Activated T-cell treated with anti-CD3 and anti-CD28 coated beads, Interleukin-2, amount 50 U/mL, for 72 hours (primary cell): Measurements from ENCODE around the gene EIF2B1. TPM values are rescaled to one million over a fixed set of nuclear protein-coding genes. Genes with fewer than 3 reads are reported as not detected.

ENCODE experiments used
- ATAC-seq, 2 donors: fragments of 150-1000 bp; cut with Tn5 transposase; replicated peaks in 1 of 2; 2 replicates each; pipeline ENCODE4 v1.10.0; 2021; ENCODE audit warnings: moderate library complexity in 2 of 2, mild to moderate bottlenecking in 1 of 2
- DNase-seq, 2 donors: peaks; one replicate each; pipeline ENCODE4 v3.0.0; 2021 to 2022; ENCODE audit warnings: mixed read lengths in 1 of 2
- H3K27ac Mint-ChIP-seq: one replicate; pipeline ENCODE4 v1.8.0; 2022; ENCODE audit warnings: mild to moderate bottlenecking, moderate library complexity, mixed read lengths
- H3K27me3 Mint-ChIP-seq: one replicate; pipeline ENCODE4 v1.8.0; 2022; ENCODE audit warnings: low read depth, mixed read lengths
- H3K36me3 Mint-ChIP-seq, 2 donors: one replicate each; pipeline ENCODE4 v1.8.0; 2022; ENCODE audit warnings: mixed read lengths in 2 of 2, mild to moderate bottlenecking in 1 of 2; ENCODE audit not compliant: insufficient read depth in 2 of 2
- H3K4me1 Mint-ChIP-seq: one replicate; pipeline ENCODE4 v1.8.0; 2022; ENCODE audit warnings: low read depth, mixed read lengths
- H3K4me3 Mint-ChIP-seq, 2 donors: one replicate each; pipeline ENCODE4 v1.8.0; 2022; ENCODE audit warnings: mild to moderate bottlenecking in 2 of 2, mixed read lengths in 2 of 2, moderate library complexity in 2 of 2
- H3K9me3 Mint-ChIP-seq, 2 donors: one replicate each; pipeline ENCODE4 v1.8.0; 2022; ENCODE audit warnings: mixed read lengths in 2 of 2
- total RNA-seq, 2 donors: library from RNA; stranded (reverse); gene quantifications; one replicate each; pipeline ENCODE4 v1.2.3, GENCODE V29; 2022

Gene EIF2B1
- 10 to 100 TPM; 58.1 to 76.7 TPM for total RNA-seq

DNA sequence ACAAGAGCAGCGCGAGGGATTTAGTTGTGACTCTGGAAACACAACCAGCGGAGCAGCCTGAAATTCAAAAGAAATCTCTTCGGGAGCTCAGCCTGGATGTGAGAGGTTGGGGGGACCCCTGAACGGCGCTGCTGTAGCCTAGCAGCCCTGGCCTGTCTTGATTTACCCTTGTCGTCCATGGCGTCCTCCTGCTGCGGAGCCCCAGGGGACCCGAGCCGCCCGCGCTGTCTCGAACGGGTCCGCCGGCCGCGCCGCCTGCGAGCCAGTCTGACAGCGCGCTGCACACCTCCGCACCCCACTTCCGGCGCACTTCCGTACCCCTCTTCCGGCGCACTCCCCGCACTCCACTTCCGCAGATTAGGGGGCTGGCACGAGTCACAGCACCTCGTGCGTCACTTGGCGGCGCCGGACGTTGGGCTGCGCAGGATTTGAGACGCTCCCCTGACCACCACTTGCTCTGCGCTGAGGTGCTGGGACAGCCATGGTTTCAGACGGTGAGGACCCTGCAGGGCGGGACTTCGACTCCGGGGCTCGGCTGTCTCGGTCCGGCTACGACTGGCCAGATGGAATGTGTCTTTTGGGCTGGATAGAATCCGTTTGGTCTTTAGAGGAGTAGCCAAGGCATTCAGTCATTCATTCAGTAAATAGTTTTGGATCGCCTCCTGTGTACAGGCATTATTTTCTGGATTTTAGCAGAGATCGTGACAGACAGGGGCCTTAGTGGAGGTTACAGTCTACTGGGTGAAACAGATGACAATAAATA, at the start of gene EIF2B1, which contains the start of gene GTF2H3:
Gene EIF2B1, minus strand, starts transcription at position 308 of the 763 bp plus-strand sequence. Its CDS starts 129 bp downstream, at position 179.
Gene GTF2H3, plus strand, starts transcription at position 451 of the 763 bp plus-strand sequence. Its CDS starts 31 bp downstream, at position 482.
- H3K4me1 Mint-ChIP-seq: peaks cover 41% of the 10 kb centered on the region
- H3K27ac Mint-ChIP-seq: peak within 1 kb of the TSS; percentile 98
- DNase-seq: peak; percentile 97 to 98
- peak; percentile 99 for ATAC-seq
- no peaks in the 10 kb centered on the region for H3K9me3 Mint-ChIP-seq
- H3K27me3 Mint-ChIP-seq: no peaks in the 10 kb centered on the region
- H3K36me3 Mint-ChIP-seq: peaks cover 16 to 20% of the 10 kb centered on the region in 2 donors
- H3K4me3 Mint-ChIP-seq: peak within 1 kb of the TSS; percentile 95 to 99

DNA sequence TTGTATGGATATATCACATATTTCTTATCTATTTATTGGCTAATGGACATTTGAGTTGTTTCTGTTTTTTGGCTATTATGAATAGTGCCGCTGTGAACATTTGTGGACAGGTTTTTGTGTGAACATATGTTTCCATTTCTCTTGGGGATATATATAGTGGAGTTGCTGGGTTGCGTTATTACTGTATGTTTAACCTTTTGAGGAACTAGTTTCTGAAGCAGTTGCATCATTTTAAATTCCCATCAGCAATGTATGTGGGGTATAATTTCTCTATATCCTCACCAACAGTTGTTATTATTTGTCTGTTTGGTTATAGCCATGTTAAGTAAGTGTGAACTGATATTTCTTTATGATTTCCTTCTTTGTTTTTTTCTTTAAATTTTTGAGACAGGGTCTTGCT, 48.1 kb upstream of the EIF2B1 start:
- H3K27me3 Mint-ChIP-seq: no peaks in the 10 kb centered on the region
- ATAC-seq (no peak), DNase-seq (no peak)
- peak overlapping the region; percentile 11 for H3K27ac Mint-ChIP-seq
- no peak overlapping the region for H3K4me3 Mint-ChIP-seq
- peaks cover 1 to 2% of the 10 kb centered on the region in 2 donors for H3K36me3 Mint-ChIP-seq
- no peaks in the 10 kb centered on the region for H3K9me3 Mint-ChIP-seq
- peaks cover 8% of the 10 kb centered on the region for H3K4me1 Mint-ChIP-seq

DNA sequence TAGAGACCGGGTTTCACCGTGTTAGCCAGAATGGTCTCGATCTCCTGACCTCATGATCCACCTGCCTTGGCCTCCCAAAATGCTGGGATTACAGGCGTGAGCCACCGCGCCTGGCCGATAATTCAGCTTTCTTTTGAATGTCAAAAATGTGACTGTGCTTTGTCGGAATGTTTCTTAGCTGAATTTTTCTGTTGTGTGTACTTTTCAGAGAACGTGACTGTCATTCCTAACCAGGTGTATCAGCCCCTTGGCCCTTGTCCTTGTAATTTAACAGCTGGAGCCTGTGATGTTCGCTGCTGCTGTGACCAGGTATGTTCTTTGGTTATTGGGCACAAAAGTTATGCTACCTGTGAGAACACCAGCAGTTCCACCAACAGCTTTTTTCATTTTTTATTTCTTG, 45.5 kb upstream of the EIF2B1 start:
- ATAC-seq (no peak), DNase-seq (no peak)
- Mint-ChIP-seq H3K27ac (no peak overlapping the region), H3K4me1 (peaks cover 8% of the 10 kb centered on the region), H3K36me3 (peaks cover 1 to 2% of the 10 kb centered on the region in 2 donors), H3K4me3 (no peak overlapping the region), H3K27me3 (no peaks in the 10 kb centered on the region), H3K9me3 (no peaks in the 10 kb centered on the region)

DNA sequence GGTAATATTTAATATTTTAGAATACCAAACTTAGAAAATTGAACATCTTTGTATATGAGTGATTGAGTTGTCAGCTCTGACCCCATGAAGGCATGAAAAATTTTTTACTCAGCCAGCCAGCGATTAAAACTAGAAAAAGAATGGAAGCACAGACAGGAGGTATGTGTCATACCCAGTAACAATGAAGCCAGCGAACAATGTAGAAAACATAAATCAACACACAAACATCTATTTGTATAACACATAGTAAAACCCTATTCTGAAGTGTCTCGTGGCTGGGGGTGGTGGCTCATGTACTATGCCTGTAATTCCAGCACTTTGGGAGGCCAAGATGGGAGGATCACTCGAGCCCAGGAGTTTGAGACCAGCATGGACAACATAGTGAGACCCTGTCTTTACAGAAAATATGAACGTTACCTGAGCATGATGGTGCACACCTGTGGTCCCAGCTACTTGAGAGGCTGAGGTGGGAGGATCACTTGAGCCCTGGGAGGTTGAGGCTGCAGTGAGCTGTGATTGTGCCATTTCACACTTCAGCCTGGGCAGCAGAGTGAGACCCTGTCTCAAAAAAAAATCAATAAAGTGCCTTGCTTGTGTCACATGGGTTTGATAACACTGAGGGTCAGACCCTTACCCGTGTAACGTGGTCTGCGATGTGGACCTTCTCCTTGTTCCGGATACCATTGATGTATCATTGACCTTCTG, 43.3 kb upstream of the EIF2B1 start:
- no peak for DNase-seq
- Mint-ChIP-seq H3K4me3 (no peak overlapping the region), H3K9me3 (no peaks in the 10 kb centered on the region)

DNA sequence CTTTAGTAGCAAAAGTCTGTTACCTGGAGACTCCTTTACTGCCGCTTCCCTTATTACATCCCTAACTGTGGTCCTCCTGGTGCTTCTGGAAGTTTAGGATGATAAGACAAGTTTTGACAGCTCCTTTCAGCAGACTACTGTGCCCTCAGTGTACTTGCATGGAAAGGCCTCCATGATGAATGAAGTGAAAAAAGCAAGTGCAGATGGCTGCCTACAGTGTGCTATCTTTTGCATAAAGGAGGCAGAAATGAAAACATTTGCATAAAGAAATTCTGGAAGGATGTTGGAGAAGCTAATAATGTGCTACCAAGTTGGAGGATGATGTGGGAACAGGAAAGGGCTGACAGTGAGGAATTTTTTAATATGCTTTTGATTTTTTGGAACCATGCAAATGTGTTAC, 42.0 kb upstream of the EIF2B1 start:
- H3K27ac Mint-ChIP-seq: no peak overlapping the region
- H3K4me1 Mint-ChIP-seq: peaks cover 11% of the 10 kb centered on the region
- ATAC-seq: no peak
- H3K9me3 Mint-ChIP-seq: no peaks in the 10 kb centered on the region
- H3K4me3 Mint-ChIP-seq: no peak overlapping the region
- no peak for DNase-seq
- no peaks in the 10 kb centered on the region for H3K36me3 Mint-ChIP-seq
- H3K27me3 Mint-ChIP-seq: no peaks in the 10 kb centered on the region

More for the DNA sequence above, 43.3 kb upstream of the EIF2B1 start:
- H3K4me1 Mint-ChIP-seq: peaks cover 7% of the 10 kb centered on the region
- H3K36me3 Mint-ChIP-seq: peaks cover 1 to 2% of the 10 kb centered on the region in 2 donors
- H3K27ac Mint-ChIP-seq: no peak overlapping the region
- H3K27me3 Mint-ChIP-seq: no peaks in the 10 kb centered on the region
- ATAC-seq: no peak

DNA sequence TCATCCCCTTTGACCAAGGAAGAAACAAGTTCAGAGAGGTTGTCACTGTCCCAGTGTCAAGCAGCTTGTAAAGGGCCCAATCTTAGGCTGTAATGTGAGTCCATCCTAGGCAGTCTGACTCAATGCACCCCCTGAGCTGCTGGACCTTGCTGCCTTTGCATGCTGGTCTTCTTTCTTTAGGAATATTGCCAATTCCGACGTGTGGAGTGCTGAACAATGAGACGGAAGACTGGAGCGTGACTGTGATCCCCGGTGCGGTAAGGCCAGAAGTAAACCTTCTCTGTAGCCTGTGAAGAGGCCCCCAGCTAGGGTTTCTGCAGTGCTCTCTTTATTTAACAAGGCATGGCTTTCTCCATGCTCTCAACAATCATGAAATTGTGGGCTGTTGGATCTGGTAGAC, 38.4 kb upstream of the EIF2B1 start:
- no peak overlapping the region for H3K27ac Mint-ChIP-seq
- H3K4me1 Mint-ChIP-seq: peaks cover 11% of the 10 kb centered on the region
- DNase-seq (no peak), ATAC-seq (no peak)
- H3K9me3 Mint-ChIP-seq: no peaks in the 10 kb centered on the region
- no peaks in the 10 kb centered on the region for H3K27me3 Mint-ChIP-seq
- no peaks in the 10 kb centered on the region for H3K36me3 Mint-ChIP-seq
- H3K4me3 Mint-ChIP-seq: peak overlapping the region; percentile 90 to 91

DNA sequence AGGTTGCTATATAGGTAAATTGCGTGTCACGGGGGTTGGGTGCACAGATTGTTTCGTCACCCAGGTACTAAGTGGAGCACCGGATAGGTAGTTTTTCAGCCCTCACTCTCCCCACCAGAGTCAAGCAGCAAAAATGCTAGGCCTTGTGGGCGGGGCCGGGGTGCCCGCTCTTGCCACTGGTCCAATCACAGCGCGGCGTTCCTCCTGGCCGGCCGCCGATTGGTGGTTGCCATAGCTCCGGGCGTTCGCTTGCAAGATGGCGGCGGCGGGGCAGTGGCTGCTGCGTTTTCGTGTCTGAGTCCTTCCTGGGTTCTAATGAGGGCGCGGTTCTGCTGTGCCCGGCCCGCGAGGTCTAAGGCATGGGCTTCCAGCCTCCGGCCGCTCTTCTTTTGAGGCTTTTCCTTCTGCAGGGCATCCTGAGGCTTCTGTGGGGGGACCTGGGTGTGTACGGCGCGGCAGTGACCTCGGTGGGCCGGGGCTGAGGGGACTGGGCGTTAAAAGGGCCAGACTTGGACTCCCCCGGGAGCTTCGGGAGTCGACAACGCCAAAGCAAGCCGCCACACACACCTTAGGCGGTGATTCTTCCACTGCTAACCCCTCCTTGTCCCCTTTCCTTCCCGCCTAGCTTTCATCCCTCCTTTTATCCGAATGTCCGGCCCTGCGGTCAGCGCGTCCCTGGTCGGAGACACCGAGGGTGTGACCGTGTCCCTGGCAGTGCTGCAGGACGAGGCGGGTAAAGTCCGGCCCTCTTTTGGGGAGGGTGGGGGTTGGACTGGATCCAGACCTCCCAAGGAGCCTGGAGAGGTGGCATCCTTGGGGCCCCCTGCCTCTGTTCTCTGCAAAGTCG, 37.6 kb upstream of the EIF2B1 start, which contains the start of gene TCTN2:
Gene TCTN2, plus strand, starts transcription at position 232 of the 847 bp plus-strand sequence. Its CDS starts 128 bp downstream, at position 360.
- Mint-ChIP-seq H3K27me3 (no peaks in the 10 kb centered on the region), H3K9me3 (no peaks in the 10 kb centered on the region), H3K4me1 (peaks cover 11% of the 10 kb centered on the region), H3K27ac (peak within 1 kb of the TSS; percentile 60), H3K4me3 (peak within 1 kb of the TSS; percentile 90 to 91), H3K36me3 (no peaks in the 10 kb centered on the region)
- ATAC-seq: peak; percentile 100
- DNase-seq: peak; percentile 95 to 97

DNA sequence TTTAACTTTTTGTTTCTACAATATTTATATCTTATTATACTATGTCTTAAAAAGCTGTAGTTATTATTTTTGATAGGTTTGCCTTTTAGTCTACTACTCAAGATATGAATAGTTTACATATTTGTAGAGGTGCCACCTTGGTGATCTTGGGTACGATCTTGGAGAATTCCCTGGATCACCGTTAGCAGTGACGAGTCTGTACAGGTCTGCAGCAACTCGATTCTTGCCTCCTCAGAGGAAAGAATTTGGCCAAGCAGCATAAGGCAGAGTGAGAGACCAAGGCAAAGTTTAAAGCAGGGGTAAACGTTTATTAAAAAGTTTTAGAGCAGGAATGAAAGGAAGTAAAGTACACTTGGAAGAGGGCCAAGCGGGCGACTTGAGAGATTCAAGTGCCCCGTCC, 34.3 kb upstream of the EIF2B1 start:
- Mint-ChIP-seq H3K36me3 (peaks cover 3 to 6% of the 10 kb centered on the region in 2 donors), H3K27me3 (no peaks in the 10 kb centered on the region), H3K9me3 (no peaks in the 10 kb centered on the region), H3K4me3 (no peak overlapping the region), H3K4me1 (peaks cover 11% of the 10 kb centered on the region), H3K27ac (no peak overlapping the region)
- ATAC-seq: no peak
- no peak for DNase-seq

DNA sequence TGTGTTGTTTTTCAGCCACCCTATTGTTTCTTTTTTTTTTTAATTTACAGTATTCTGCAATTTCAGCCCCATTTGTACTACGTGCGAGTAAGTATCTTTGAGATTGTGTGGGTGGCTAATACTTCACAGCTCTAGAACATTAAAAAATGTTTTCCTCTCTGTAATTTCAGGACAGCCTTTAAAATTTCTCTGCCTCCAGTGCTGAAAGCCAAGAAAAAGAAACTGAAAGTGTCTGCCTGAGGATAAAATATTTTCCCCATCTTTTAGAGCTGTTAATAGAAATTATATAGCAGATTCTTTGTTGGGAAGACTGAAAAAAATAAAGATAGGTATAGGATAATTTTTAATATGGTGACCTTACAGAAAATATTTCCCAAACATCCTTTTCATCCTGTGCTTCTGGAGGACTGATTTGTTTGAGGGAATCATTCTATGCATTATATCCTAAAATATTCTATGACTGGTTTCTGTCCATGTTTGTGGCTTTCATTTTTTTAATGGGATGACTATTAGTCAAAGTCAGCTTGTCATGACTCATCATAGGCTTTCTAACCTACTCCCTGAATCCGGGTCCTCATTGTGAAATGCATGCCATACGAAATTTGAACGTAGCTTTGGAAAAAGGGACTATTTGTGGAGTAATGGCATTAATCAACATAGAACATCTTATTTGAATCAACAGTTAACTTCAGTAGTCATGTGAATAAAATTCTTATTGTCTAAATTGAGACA, 26.7 kb upstream of the EIF2B1 start:
- ATAC-seq: no peak
- no peaks in the 10 kb centered on the region for H3K9me3 Mint-ChIP-seq
- no peak for DNase-seq
- peaks cover 5 to 20% of the 10 kb centered on the region in 2 donors for H3K36me3 Mint-ChIP-seq
- no peaks in the 10 kb centered on the region for H3K4me1 Mint-ChIP-seq
- peak overlapping the region in 1 of 2 donors; percentile 9 for H3K4me3 Mint-ChIP-seq
- no peaks in the 10 kb centered on the region for H3K27me3 Mint-ChIP-seq
- H3K27ac Mint-ChIP-seq: peak overlapping the region; percentile 55

DNA sequence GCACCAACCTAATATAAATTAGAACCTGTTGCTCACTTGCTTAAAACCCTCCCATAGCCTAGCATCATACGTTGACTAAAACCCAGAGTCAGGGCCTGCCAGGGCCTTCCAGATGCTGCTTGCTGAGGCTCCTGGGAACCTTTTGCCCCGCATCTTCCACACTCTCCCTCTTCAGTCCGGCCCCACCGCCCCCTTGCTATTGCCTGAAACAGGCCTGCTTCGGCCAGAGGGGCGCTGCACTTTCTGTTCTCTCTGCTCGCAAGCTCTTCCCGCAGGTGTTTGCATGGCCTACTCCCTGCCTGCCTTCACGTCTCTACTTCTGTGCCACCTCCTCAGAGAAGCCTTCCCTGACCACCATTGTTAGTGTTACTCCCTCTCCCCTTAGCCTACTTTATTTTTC, 23.7 kb upstream of the EIF2B1 start:
- H3K4me1 Mint-ChIP-seq: no peaks in the 10 kb centered on the region
- H3K4me3 Mint-ChIP-seq: no peak overlapping the region
- H3K27ac Mint-ChIP-seq: peak overlapping the region; percentile 47
- peaks cover 9 to 23% of the 10 kb centered on the region in 2 donors for H3K36me3 Mint-ChIP-seq
- no peak for DNase-seq
- no peaks in the 10 kb centered on the region for H3K27me3 Mint-ChIP-seq
- ATAC-seq: no peak
- H3K9me3 Mint-ChIP-seq: no peaks in the 10 kb centered on the region

DNA sequence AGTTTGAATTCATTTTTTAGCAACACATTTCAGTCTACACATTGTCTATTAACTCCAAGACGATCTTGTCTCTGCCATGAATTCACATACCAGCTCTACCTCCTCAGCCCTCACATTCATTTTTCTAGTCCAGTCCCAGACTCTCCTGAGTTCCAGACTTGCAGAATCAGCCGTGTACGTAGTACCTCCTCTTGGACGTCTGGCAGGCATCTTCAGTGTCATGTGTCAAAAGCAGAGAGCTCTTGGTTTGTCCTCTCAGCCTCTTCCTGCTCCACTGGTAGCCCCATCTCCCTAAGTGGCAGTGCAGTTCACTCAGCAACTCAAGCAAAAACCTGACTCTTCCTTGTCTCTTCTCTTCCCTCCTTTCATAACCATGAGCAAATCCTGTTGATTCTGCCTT, 22.9 kb upstream of the EIF2B1 start:
- H3K27ac Mint-ChIP-seq: no peak overlapping the region
- H3K4me1 Mint-ChIP-seq: no peaks in the 10 kb centered on the region
- H3K9me3 Mint-ChIP-seq: no peaks in the 10 kb centered on the region
- no peak for ATAC-seq
- H3K27me3 Mint-ChIP-seq: no peaks in the 10 kb centered on the region
- DNase-seq: no peak
- H3K36me3 Mint-ChIP-seq: peaks cover 9 to 27% of the 10 kb centered on the region in 2 donors
- no peak overlapping the region for H3K4me3 Mint-ChIP-seq

DNA sequence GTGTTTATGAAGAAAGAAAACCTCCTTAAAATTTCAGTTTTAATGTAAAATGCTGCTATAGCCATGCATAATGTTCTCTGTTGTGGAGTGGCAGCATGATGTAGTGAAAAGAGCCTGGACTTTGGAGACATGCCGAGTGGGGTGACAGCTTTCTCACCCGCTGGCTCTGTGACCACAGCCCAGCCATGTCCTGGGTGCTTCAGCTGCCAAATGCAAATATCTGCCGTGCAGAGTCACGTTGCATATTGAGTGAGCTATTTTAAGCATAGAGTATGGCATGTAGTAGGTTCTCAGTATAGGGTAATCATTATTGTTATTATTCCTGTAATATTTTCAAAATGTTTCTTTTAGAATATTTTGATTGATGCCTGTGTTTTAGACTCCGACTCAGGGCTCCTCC, 21.9 kb upstream of the EIF2B1 start:
- DNase-seq: no peak
- Mint-ChIP-seq H3K4me3 (no peak overlapping the region), H3K4me1 (no peaks in the 10 kb centered on the region), H3K27ac (no peak overlapping the region), H3K9me3 (no peaks in the 10 kb centered on the region), H3K27me3 (no peaks in the 10 kb centered on the region), H3K36me3 (peaks cover 9 to 31% of the 10 kb centered on the region in 2 donors)
- ATAC-seq: no peak
